GM15510 (cell line): ENCODE measurements around the gene ZNF57.

ENCODE experiments used
- POLR2A ChIP-seq: IDR thresholded peaks from 3 replicates; pipeline ENCODE4 v1.6.1; 2011; ENCODE audit warnings: borderline replicate concordance; ENCODE audit not compliant: insufficient read length; ENCODE audit errors: extremely low read depth

ZNF57 gene

DNA sequence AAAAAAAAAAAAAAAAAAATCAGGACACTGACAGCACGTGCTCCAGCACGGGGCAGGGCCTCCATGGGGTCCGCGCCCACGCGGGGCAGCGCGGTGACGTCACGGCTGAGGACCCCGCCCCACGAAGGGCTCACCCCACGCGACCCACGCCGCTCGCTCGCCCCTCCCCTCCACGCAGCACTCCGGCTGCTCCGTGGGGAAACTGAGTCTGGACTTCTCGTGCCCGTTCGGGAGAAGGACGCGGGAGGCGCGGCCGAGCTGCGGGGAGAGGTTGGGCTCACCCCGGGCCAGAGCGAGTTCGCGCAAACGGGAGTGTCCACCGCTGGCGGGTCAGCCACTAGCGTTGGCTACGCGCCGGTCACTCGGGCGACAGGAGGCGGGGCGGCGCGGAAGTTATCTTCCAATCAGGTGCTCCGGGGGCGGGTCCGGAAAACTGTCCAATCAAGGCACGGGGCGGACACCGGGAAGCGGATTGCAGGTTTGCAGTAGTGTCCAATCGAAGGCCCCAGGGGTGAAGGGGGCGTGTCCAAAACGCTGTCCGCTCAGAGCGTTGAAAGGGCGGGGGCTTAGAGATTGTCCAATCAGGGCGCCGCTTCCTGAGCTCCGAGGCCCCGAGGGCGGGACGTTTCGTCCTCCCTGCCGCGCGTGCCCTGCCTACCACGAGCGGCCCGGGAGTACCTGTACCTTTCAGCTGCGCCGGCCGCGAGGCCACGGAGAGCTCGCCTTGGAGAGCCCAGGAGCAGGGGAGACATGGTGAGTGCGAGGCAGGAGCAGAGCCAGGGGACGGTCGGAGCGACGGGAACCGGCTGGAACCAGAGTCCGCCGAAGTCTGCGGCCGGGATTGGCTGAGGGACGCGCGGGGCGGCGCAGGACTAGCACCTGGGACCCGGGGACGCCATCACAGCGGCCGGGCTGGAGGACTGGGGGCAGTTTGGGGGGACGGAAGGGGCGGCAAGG, at the start of gene ZNF57:
ZNF57 (plus strand) TSS at position 633 of the 957 bp plus-strand sequence; CDS start at position 751, 118 bp downstream.
- TF ChIP-seq POLR2A: peak; percentile 60

DNA sequence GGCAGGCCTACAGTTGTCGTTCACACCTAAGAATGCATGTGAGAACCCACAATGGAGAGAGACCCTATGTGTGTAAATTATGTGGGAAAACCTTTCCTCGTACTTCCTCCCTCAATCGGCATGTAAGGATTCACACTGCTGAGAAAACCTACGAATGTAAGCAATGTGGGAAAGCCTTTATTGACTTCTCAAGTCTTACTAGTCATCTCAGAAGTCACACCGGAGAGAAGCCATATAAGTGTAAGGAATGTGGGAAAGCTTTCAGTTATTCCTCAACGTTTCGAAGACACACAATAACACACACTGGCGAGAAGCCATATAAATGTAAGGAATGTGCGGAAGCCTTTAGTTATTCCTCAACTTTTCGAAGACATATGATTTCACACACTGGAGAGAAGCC, 48.1 kb upstream of the ZNF57 start:
- no peak for TF ChIP-seq POLR2A

DNA sequence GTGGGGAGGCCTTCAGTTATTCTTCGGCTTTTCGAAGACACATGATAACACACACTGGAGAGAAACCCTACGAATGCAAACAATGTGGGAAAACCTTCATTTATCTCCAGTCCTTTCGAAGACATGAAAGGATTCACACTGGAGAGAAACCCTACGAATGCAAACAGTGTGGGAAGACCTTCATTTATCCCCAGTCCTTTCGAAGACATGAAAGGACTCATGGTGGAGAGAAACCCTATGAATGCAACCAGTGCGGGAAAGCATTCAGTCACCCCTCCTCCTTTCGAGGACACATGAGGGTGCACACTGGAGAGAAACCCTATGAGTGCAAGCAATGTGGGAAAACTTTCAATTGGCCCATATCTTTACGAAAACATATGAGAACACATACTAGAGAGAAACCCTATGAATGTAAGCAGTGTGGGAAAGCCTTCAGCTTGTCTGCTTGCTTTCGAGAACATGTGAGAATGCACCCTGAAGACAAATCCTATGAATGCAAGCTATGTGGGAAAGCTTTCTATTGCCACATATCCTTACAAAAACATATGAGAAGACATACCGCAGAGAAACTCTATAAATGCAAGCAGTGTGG, 47.6 kb upstream of the ZNF57 start:
- no peak for TF ChIP-seq POLR2A

DNA sequence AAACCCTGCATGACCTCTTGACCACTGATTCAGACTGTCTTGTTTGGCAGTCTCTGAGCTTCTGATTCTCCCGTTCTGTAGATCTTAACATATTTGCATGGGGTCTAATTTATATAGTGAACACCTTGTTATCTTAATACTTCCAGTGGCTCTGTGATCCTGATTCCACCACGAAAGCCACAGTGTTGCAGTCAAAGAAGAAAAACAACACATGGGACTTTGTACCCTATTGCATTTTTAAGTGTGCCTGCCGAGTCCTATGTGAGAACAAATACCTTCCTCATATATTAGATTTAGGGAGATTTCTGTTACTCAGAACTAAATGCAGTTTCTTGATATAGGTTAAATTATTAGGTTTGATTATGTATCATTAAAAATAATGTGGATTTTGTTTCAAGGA, 45.9 kb upstream of the ZNF57 start:
- TF ChIP-seq POLR2A: no peak

DNA sequence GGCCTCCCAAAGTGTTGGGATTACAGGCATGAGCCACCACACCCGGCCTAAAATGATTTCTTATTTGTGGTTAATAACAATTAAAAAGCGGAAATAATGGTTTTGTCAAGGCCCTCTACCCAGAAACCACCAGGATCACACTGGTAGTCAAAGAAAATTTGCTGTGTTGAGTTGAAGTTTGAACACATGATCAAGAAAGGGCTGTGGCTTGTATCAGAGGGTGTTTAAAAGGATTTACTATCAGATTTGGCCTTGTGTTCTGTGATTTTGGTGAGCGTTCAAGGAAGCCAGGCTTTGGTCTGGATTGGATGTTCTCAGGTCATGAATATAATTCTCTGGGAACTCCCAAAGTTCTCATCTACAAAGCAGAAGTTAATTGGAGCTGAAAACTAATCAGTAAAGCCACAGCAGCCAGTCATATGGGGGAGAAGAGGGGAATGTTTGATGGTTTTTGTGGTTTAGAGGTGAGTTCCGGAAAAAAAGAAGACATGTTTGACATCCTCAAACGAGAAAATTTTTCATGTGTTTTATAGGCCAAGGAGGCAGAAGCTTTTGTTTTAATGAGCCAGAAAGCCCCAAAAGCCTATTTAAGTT, 44.2 kb upstream of the ZNF57 start:
- TF ChIP-seq POLR2A: no peak

DNA sequence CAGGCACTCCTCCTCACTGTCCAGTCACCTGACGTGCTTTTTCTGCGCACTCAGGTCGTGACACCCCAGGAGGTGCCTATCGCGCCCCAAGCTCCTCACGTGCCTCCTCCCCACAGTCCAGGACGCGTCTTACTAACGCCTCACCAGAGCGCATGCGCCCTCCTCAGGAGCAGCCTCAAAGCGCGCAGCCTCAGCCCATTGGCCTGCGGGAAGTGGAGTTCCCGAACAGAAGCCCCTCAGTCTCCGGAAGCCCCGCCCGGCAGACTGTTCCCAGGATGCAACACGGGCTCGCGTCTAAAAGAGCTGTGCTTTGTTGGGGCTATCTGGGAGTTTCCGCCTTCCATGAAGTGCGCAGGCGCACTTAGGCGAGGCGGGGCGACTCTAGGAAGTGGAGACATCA, 41.9 kb upstream of the ZNF57 start:
- TF ChIP-seq POLR2A: no peak

DNA sequence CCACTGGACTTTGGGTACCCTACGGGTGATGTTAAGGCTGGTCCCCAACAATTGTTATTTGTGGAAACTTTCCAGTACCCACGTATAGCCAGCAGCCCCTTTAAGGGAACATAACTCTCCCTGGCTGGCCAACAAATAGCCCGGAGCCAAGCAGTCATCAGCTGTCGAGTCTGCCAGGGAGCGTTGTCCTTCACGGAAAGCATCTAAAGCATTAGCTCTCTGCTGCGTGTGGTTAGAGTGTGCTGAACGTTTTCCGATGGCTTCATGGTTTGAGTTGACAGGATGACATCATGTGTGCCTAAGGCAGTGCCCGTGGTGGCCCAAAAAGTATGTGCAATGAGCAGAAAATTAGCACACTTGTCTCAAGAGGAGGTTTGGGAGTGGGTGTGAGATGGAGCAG, 36.9 kb upstream of the ZNF57 start:
- no peak for TF ChIP-seq POLR2A

DNA sequence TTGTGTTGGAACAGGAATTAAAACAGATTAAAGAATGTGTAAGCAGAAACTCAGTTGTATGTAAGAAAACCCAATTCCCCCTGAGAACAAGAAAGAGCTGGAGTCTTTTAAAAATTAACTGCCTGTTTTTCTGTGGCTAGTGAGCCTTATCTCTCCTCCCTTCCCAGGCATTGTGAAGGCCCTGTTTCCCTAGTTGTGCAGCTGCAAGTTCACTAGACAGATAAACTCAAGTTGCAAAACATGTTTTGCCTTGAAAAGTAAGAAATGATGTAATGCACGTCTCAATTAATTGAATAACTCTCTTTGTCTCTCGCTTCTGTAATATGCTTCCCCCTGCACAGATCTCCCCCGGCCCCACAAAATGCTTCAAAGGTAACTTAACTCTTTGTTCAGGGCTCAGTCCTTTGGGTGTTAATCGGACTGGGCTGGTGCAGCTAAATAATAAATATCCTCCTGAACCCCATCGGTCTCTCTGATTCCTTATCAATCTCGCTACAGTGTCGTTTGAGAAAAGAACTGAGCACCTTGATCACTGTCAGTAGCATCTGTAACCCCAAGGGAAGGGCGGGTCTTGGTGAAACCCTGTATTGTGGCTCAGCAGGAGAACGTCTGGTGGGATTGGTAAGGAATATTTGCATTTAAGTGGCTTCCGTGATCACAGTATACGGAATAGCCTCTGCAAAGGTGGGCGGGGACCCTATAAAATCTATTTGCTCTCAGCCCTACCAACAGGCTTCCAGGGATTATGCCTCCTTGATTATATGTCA, 35.2 kb upstream of the ZNF57 start:
- TF ChIP-seq POLR2A: no peak

DNA sequence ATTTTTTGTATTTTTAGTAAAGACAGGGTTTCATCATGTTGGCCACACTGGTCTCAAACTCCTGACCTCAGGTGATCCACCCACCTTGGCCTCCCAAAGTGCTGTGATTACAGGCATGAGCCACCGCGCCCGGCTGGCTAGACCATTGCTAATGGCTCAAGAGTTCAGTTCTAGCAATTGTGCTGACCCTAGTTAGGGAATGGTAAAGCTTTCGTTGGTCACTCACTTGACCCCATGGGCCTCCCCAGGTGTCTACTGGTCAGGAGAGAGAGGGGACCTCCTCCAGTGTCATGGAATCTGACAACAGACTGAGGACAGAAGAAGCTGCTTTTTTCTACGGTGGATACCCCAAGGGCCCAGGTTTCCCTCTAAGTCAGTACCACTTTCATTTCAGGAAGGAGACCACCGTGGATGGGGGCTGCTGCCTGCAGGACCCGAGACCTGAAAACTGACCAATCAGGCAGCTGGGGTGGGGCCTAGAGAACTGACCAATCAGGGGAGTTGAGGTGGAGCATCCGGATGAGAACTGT, 34.2 kb upstream of the ZNF57 start:
- no peak for TF ChIP-seq POLR2A

DNA sequence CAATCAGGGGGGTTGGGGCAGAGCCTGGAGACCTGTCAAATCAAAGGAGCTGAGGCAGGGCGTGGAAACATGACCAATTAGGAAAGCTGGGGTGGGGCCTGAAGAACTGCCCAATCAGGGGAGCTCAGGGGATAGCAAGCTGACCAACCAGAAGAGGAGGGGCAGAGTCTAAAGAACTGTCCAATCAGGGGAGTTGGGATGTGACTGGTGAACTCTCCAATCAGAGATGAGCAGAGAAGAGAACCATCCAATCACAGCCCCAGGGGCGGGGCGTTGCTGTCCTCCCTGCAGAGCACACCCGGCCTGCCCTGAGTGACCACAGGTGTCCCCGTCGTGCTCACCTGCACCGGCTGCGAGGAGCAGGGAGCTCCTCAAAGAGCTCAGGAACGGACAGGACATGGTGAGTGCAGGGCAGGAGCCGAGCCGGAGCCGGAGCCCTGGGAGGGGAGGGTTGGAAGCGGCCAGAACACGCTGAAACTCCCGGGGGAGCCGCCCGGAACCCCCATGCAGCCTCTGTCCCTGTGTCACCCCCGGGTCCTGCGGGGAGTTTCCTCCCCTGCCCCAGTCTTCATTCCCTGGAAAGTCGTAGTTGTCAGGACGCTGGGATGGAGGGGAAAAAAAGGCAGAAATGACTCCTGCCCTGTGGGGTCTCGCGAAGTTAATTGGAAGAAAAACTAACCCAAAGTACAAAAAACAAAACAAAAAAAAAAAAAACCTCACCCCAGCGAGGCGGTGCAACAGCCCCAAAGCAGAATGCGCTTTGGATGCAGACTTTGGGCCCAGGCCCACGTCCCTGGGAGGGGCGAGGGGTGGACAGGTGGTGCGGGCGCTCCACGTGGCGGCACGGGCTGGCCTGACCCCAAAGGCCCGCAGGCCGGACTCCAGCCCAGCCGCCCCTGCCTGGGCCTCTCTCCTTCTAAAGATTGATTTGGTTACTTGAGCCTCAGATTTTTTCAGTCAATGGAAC, 33.4 kb upstream of the ZNF57 start, which contains the start of gene ZNF556:
ZNF556 (plus strand) TSS at position 311 of the 967 bp plus-strand sequence; CDS start at position 398, 87 bp downstream.
- no peak for TF ChIP-seq POLR2A

DNA sequence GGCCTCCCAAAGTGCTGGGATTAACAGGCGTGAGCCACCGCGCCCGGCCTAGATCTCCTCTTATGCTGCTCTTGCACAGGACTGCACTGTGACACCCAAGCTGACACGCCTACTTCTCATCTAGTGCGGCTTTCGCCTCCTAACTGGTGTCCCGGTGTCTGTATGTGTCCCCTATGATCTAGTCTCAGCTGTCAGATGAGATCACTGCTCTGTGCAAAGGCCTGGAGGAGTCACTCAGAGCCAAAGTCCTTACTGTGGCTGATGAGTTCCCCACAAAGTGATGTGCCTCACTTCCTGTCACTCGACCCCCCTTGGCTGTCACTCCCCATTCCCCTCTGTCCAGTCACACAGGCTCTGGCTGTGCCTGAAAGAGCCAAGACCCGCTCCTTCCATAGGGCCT, 31.1 kb upstream of the ZNF57 start:
- no peak for TF ChIP-seq POLR2A

DNA sequence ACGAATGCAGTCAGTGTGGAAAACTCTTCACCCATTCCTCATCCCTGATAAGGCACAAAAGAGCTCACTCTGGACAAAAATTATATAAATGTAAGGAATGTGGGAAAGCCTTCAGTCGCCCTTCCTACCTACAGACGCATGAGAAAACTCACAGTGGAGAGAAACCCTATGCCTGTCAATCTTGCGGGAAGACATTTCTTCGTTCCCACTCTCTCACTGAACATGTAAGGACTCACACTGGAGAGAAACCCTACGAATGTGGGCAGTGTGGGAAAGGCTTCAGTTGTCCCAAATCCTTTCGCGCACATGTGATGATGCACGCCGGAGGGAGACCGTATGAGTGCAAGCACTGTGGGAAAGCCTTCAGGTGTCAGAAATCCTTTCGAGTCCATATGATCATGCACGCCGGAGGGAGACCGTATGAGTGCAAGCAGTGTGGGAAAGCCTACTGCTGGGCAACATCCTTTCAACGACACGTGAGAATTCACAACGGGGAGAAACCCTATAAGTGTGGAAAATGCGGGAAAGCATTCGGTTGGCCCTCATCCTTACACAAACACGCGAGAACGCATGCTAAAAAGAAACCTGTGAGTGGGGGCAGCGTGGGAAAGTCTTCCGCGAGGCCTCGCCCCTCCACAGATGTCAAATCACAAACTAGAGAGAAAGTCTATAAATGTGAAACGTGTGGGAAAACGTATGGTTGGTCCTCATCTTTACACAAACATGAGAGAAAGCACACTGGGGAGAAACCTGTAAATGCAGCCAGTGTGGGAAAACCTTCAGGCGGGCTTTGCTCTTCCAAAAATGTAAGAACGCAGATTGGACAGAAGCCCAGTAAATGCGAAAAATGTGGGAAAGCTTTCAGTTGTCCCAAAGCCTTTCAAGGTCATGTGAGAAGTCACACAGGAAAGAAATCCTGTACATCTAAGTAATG, 23.1 kb upstream of the ZNF57 start:
- no peak for TF ChIP-seq POLR2A
